ENCODE measurements around the gene PPM1J. TPM values are rescaled to one million over a fixed set of nuclear protein-coding genes. Genes with fewer than 3 reads are reported as not detected.

PPM1J gene
- total RNA-seq, 1 experiment from 2014 or later = 19.3 TPM

DNA sequence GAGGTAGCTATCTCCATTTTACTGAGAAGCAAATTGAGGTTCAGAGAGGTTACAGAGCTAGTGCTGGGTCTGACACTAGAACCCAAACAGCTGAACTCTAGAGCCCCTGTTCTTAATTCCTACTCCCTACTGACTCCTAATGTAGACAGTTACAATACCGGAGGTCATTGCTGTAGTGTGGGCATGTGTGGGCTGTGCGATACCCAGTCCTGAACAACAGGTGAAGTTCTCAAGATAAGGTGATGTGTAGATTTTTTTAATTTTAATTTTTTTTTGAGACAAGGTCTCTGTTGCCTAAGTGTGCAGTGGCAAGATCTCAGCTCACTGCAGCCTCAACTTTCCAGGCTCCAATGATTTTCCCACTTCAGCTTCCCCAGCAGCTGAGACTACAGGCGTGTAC, 6.6 kb downstream of the PPM1J start:
- ATAC-seq = no peak
- peaks cover 64% of the 10 kb centered on the region for H3K4me1 Mint-ChIP-seq
- peaks cover 14% of the 10 kb centered on the region for H3K27me3 Mint-ChIP-seq (ENCODE audit: low read depth)
- H3K27ac Mint-ChIP-seq = no peak overlapping the region
- H3K9me3 Mint-ChIP-seq = no peaks in the 10 kb centered on the region
- POLR2A ChIA-PET = interaction anchor here (0.6 kb wide), 1 partner anchor 1759 kb away, joined by 3 read pairs; no protein-coding TSS in a partner anchor
- no peak overlapping the region; the same call in 1 of the 2 replicates for H3K4me3 Mint-ChIP-seq
- H3K36me3 Mint-ChIP-seq = peaks cover 4% of the 10 kb centered on the region
- CTCF ChIA-PET = interaction anchor here (0.9 to 2.8 kb wide), 7 partner anchors 8 to 318 kb away, joined by 3 to 15 read pairs (median 4); partner anchors contain the start of gene MOV10
- DNase-seq (ENCODE audit: low spot score) = no peak
- no peak for TF ChIP-seq ZNF219 (CRISPR knock-in tag; IDR thresholded peaks at IDR 0.05; ENCODE audit: borderline replicate concordance)
- TF ChIP-seq, protein P1, sequence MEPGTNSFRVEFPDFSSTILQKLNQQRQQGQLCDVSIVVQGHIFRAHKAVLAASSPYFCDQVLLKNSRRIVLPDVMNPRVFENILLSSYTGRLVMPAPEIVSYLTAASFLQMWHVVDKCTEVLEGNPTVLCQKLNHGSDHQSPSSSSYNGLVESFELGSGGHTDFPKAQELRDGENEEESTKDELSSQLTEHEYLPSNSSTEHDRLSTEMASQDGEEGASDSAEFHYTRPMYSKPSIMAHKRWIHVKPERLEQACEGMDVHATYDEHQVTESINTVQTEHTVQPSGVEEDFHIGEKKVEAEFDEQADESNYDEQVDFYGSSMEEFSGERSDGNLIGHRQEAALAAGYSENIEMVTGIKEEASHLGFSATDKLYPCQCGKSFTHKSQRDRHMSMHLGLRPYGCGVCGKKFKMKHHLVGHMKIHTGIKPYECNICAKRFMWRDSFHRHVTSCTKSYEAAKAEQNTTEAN (CRISPR knock-in tag; IDR thresholded peaks at IDR 0.05) = no peak
- no peak for TF ChIP-seq TEAD4 (CRISPR knock-in tag; IDR thresholded peaks at IDR 0.05)
- TF ChIP-seq NR3C1 (CRISPR knock-in tag; conservative IDR thresholded peaks at IDR 0.05; ENCODE audit: low read depth) = no peak
- TF ChIP-seq JUN (CRISPR knock-in tag; IDR thresholded peaks at IDR 0.05) = no peak
- TF ChIP-seq, protein P2, sequence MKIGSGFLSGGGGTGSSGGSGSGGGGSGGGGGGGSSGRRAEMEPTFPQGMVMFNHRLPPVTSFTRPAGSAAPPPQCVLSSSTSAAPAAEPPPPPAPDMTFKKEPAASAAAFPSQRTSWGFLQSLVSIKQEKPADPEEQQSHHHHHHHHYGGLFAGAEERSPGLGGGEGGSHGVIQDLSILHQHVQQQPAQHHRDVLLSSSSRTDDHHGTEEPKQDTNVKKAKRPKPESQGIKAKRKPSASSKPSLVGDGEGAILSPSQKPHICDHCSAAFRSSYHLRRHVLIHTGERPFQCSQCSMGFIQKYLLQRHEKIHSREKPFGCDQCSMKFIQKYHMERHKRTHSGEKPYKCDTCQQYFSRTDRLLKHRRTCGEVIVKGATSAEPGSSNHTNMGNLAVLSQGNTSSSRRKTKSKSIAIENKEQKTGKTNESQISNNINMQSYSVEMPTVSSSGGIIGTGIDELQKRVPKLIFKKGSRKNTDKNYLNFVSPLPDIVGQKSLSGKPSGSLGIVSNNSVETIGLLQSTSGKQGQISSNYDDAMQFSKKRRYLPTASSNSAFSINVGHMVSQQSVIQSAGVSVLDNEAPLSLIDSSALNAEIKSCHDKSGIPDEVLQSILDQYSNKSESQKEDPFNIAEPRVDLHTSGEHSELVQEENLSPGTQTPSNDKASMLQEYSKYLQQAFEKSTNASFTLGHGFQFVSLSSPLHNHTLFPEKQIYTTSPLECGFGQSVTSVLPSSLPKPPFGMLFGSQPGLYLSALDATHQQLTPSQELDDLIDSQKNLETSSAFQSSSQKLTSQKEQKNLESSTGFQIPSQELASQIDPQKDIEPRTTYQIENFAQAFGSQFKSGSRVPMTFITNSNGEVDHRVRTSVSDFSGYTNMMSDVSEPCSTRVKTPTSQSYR (CRISPR knock-in tag; IDR thresholded peaks at IDR 0.05) = no peak
- TF ChIP-seq JAZF1 (CRISPR knock-in tag; IDR thresholded peaks at IDR 0.05) = no peak
- TF ChIP-seq, protein P3, sequence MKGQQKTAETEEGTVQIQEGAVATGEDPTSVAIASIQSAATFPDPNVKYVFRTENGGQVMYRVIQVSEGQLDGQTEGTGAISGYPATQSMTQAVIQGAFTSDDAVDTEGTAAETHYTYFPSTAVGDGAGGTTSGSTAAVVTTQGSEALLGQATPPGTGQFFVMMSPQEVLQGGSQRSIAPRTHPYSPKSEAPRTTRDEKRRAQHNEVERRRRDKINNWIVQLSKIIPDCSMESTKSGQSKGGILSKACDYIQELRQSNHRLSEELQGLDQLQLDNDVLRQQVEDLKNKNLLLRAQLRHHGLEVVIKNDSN (CRISPR knock-in tag; IDR thresholded peaks at IDR 0.05) = no peak
- TF ChIP-seq, protein P4, sequence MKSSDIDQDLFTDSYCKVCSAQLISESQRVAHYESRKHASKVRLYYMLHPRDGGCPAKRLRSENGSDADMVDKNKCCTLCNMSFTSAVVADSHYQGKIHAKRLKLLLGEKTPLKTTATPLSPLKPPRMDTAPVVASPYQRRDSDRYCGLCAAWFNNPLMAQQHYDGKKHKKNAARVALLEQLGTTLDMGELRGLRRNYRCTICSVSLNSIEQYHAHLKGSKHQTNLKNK (CRISPR knock-in tag; IDR thresholded peaks at IDR 0.05) = no peak

DNA sequence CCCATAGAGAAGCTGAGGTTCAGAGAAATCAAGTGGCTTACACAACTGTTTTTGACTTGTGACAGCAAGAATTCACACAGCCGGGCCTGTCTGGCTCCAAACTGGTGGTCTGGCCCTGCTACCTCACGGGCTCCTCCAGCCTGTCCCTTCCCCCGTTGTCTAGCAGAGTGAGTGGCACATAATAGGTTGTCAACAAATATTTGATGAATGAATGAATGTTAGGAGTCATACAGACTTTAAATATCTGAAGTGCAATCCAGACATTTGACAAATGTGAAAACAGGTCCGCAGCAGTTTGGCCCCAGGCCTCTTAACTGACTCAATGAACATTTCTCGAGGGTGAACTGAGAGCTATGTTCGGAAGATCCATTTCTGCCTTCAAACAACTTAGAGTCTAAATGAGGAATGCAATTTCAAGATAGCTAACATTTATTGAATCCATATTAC, 7.1 kb downstream of the PPM1J start:
- ATAC-seq (no peak), DNase-seq (ENCODE audit: low spot score) (no peak)
- ChIA-PET CTCF (interaction anchor here (0.9 to 2.8 kb wide), 9 partner anchors 8 to 317 kb away, joined by 3 to 15 read pairs (median 4); partner anchors contain the start of genes CAPZA1, CTTNBP2NL, MOV10 and ST7L), POLR2A (interaction anchor here (0.6 to 0.7 kb wide), 3 partner anchors 33 to 1759 kb away, joined by 3 read pairs; partner anchors contain the start of gene MOV10)
- H3K4me1 Mint-ChIP-seq = peaks cover 63% of the 10 kb centered on the region
- peaks cover 13% of the 10 kb centered on the region for H3K27me3 Mint-ChIP-seq (ENCODE audit: low read depth)
- H3K4me3 Mint-ChIP-seq = peak overlapping the region; percentile 69
- no peaks in the 10 kb centered on the region for H3K9me3 Mint-ChIP-seq
- H3K36me3 Mint-ChIP-seq = peaks cover 4% of the 10 kb centered on the region
- H3K27ac Mint-ChIP-seq = no peak overlapping the region
- TF ChIP-seq, protein P3 (CRISPR knock-in tag; IDR thresholded peaks at IDR 0.05) = no peak
- TF ChIP-seq, protein P5, sequence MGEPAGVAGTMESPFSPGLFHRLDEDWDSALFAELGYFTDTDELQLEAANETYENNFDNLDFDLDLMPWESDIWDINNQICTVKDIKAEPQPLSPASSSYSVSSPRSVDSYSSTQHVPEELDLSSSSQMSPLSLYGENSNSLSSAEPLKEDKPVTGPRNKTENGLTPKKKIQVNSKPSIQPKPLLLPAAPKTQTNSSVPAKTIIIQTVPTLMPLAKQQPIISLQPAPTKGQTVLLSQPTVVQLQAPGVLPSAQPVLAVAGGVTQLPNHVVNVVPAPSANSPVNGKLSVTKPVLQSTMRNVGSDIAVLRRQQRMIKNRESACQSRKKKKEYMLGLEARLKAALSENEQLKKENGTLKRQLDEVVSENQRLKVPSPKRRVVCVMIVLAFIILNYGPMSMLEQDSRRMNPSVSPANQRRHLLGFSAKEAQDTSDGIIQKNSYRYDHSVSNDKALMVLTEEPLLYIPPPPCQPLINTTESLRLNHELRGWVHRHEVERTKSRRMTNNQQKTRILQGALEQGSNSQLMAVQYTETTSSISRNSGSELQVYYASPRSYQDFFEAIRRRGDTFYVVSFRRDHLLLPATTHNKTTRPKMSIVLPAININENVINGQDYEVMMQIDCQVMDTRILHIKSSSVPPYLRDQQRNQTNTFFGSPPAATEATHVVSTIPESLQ (CRISPR knock-in tag; IDR thresholded peaks at IDR 0.05) = no peak
- TF ChIP-seq KAT7 (CRISPR knock-in tag; IDR thresholded peaks at IDR 0.05; ENCODE audit: borderline replicate concordance) (no peak), ZNF317 (CRISPR knock-in tag; IDR thresholded peaks at IDR 0.05; ENCODE audit: borderline replicate concordance, low read depth) (no peak), NR1H2 (CRISPR knock-in tag; IDR thresholded peaks at IDR 0.05) (no peak), RORB (CRISPR knock-in tag; IDR thresholded peaks at IDR 0.05) (no peak), RELA (CRISPR knock-in tag; IDR thresholded peaks at IDR 0.05; ENCODE audit: borderline replicate concordance) (no peak), FOXK1 (CRISPR knock-in tag; IDR thresholded peaks at IDR 0.05) (no peak), ZNF263 (CRISPR knock-in tag; IDR thresholded peaks at IDR 0.05; ENCODE audit: low read depth) (no peak), SMAD3 (CRISPR knock-in tag; IDR thresholded peaks at IDR 0.05; ENCODE audit: borderline replicate concordance) (no peak)
- TF ChIP-seq, protein P6, sequence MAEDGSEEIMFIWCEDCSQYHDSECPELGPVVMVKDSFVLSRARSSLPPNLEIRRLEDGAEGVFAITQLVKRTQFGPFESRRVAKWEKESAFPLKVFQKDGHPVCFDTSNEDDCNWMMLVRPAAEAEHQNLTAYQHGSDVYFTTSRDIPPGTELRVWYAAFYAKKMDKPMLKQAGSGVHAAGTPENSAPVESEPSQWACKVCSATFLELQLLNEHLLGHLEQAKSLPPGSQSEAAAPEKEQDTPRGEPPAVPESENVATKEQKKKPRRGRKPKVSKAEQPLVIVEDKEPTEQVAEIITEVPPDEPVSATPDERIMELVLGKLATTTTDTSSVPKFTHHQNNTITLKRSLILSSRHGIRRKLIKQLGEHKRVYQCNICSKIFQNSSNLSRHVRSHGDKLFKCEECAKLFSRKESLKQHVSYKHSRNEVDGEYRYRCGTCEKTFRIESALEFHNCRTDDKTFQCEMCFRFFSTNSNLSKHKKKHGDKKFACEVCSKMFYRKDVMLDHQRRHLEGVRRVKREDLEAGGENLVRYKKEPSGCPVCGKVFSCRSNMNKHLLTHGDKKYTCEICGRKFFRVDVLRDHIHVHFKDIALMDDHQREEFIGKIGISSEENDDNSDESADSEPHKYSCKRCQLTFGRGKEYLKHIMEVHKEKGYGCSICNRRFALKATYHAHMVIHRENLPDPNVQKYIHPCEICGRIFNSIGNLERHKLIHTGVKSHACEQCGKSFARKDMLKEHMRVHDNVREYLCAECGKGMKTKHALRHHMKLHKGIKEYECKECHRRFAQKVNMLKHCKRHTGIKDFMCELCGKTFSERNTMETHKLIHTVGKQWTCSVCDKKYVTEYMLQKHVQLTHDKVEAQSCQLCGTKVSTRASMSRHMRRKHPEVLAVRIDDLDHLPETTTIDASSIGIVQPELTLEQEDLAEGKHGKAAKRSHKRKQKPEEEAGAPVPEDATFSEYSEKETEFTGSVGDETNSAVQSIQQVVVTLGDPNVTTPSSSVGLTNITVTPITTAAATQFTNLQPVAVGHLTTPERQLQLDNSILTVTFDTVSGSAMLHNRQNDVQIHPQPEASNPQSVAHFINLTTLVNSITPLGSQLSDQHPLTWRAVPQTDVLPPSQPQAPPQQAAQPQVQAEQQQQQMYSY (CRISPR knock-in tag; IDR thresholded peaks at IDR 0.05) = no peak
- TF ChIP-seq, protein P7, sequence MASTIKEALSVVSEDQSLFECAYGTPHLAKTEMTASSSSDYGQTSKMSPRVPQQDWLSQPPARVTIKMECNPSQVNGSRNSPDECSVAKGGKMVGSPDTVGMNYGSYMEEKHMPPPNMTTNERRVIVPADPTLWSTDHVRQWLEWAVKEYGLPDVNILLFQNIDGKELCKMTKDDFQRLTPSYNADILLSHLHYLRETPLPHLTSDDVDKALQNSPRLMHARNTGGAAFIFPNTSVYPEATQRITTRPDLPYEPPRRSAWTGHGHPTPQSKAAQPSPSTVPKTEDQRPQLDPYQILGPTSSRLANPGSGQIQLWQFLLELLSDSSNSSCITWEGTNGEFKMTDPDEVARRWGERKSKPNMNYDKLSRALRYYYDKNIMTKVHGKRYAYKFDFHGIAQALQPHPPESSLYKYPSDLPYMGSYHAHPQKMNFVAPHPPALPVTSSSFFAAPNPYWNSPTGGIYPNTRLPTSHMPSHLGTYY (CRISPR knock-in tag; IDR thresholded peaks at IDR 0.05) = no peak
